GM12892 (cell line): ENCODE data around the gene ST7.

Source experiments
- POLR2AphosphoS5 ChIP-seq: IDR thresholded peaks from 2 replicates; pipeline ENCODE4 v1.6.1; 2011; ENCODE audit warnings: low read depth, low read length, control low read depth
- TAF1 ChIP-seq: IDR thresholded peaks from 2 replicates; pipeline ENCODE4 v1.6.1; 2011; ENCODE audit warnings: low read depth, mild to moderate bottlenecking, control low read depth, low read length, borderline replicate concordance

DNA sequence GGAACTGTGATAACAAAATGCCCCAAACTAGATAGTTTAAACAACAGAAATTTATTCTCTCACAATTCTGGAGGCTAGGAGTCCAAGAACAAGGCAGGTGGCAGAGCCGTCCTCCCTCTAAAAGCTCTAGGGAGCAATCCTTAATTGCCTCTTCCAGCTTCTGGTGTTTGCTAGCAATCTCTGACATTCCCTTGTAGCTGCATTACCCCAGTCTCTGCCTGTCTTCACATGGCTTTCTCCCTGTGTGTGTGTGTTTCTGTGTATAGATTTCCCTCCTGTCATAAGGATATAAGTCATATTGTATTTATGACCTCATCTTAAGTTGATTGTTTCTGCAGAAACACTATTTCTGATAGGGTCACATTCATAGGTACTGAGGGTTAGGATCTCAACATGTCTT is 192.0 kb downstream of the ST7 start:
- TF ChIP-seq POLR2AphosphoS5 (no peak), TAF1 (no peak)
